HG03135 (cell line): ENCODE results near the gene EXOSC2.
"Not testable (repeated sequence)": the region's sequence is repeated elsewhere in the genome, so short reads cannot be mapped to it uniquely, and the experiment has no call there.

Experiments used
- ATAC-seq: cut with Tn5 transposase; IDR thresholded peaks from one replicate; pipeline ENCODE4 v1.9.1; 2021; ENCODE audit warnings: mild to moderate bottlenecking, moderate library complexity; ENCODE audit not compliant: unreplicated experiment

Gene EXOSC2

GRCh38 chr9:130667120-130667435 lies 26.5 kb upstream of the EXOSC2 start:
- ATAC-seq = no peak

- no peak for ATAC-seq
Observed at GRCh38 chr9:130668196-130668595, 25.4 kb upstream of the EXOSC2 start.

DNA sequence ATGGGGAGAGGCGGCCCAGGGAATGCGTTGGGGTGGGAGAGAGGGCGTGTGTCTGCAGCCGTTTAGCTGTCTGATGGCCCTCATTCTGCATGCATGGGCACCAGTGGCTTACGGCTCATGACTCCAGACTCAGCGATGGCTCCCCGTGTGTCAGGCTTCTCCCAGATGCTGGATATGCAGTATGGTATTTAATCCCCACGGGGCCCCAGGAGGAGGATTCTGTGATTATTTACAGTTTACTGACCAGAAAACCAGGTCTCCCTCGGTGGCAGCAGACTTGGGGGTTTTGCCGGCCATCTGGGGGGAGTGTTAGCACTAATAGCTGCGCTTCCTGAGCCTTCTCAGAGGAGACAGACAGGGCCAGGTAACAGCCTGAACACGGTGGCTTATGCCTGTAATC lies 24.9 kb upstream of the EXOSC2 start:
- no peak for ATAC-seq

DNA sequence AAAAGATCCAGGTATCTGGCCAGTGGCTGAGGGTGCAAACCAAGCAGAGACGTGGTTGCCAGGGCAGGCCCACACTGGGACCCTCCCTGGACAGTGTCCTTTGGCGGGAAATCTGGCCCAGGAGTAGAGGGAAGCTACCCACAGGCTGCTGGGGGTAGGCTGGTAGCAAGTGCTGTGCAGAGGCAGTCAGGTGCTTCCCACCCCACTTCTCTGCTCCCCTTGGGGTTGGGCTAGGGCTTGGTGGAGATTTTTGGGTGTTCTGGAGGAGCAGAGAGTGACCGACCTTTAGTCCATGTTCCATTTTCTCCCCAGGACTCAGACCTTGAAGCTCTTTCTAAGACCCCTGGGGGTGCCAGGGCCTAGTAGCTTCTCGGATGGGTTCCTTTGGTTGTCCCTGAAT lies 23.6 kb upstream of the EXOSC2 start:
- no peak for ATAC-seq

GRCh38 chr9:130670644-130671043 lies 22.9 kb upstream of the EXOSC2 start:
- ATAC-seq = no peak

DNA sequence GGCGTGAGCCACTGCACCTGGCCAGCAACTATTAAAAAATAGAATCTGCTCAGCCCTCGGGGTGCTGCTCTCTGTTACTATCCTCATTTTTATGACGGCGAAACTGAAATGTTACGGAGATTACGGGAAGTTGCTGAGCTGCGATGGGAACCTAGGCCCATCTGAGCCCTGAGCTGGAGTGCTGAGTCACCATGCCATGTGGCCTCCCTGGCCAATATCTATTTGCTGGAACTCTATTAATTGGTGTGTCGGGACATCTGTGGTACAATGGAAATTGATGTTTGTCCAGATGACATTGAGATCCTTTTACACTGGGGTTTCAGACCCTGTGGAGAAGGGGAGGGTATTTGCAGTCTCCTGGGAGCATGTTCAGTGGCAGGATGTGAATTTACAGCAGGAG lies 21.1 kb upstream of the EXOSC2 start:
- no peak for ATAC-seq

DNA sequence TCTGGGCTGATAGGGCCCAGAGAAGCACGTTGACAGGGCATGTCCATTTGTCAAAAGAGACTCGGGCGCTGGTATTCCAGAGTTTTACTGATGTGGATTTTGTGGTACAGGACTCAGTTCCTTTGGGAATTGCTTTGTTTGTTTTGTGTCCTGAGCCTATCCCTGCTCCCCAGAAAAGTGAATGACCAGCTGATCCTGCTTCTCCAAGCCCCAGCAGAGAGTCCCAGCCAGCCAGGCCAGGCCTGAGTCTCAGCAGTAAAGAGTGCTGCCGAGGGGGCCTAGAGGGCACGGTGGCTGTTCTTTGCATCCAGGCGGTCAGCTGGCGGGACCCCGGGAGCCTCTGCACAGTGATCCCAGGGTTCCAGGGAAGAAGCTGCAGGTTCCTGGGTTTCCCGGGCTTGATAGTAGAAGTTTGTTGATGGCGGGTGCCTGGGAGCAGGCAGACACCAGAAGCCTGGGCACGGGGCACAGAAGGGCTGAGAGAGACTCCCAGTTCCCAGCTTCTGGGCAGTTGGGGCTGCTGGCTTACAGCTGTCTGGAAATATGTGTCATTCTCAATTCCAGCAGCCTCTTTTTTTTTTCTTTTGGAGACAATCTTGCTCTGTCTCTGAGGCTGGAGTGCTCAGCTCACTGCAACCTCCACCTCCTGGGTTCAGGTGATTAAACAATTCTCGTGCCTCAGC lies 20.5 kb upstream of the EXOSC2 start:
- ATAC-seq = no peak

DNA sequence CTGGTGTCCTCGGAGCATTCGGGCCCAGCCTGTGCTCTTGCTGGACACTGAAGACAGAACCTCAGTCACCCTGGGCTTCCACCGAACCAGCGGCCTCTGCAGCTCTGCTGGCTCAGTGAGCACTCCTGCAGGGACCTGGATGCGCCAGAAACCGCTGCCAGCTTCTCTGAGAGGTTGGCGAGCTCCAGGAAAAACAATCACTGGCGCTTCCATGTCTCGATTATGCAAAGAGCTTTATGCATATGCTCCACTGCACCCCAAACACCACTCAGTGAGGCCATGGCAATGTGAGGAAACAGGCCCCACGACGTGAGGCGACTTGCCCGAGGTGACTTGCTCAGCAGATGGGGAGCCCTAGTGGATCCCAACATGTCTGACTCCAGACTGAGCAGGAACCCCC lies 18.2 kb upstream of the EXOSC2 start:
- no peak for ATAC-seq

- no peak for ATAC-seq
Observed at GRCh38 chr9:130677252-130677651, 16.3 kb upstream of the EXOSC2 start.

DNA sequence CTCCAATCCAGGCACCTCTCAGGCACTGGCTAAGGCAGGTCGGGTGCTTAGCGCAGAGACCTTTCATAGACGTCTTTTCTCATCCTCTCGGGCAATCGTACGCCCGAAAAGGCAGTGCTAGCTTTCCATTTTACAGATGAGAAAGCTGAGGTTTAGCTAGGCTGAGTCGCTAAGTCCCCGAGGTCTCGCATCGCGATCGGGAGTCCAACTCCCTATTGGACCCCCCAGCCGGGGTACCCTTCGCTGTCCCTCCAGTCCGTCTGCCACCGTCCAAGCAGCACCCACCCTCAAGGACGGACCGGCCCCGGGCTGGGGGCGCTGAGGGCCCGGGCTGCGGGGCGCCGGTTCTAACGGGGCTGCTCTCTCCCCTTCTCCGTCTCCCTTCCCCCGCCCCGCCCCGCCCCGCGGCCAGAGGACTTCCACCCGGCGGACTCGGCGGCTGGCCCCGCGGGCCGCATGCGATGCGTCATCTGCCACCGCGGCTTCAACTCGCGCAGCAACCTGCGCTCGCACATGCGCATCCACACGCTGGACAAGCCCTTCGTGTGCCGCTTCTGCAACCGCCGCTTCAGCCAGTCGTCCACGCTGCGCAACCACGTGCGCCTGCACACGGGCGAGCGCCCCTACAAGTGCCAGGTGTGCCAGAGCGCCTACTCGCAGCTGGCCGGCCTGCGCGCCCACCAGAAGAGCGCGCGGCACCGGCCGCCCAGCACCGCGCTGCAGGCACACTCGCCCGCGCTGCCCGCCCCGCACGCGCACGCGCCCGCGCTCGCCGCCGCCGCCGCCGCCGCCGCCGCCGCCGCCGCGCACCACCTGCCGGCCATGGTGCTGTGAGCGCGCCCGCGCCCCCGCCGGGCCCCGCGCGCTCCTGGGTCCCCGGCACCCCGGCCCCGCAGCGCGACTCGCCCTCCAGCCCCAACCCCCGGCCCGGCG lies 12.5 kb upstream of the EXOSC2 start:
- ATAC-seq = no peak

- no peak for ATAC-seq
Observed at GRCh38 chr9:130681769-130682420, 11.7 kb upstream of the EXOSC2 start.

DNA sequence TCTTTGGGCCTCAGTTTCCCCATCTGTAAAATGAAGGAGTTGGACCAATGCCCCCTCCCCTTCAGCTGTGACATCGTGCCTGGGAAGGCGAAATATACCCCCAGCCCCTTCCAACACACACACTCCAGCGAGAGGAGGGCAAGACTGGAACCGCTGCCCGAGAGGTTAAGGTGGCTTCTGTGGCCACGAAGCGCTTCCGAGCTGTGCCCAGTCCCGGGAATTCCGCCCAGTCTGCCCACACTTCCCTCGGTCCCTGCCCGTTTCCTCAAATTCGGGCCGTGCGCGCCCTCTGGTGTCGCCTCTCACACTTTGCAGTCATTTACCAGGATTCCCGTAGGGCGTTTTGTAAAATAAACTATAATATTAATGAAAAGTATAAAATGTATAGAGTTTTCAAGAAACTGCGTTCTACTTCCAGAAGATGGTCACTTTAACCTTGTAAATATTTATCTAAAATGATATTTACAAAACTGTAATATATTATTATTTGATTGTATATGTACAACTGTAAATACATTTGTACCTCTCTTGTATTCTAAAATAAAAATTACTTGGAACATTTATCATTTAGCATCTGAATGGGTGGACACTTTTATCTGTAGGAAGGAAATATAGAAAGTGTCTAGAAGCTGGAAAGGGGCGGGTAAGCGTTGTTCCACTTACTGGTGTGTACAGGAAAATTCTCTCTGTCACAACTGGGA lies 11.0 kb upstream of the EXOSC2 start:
- ATAC-seq = no peak

- no peak for ATAC-seq
Observed at GRCh38 chr9:130685104-130685503, 8.5 kb upstream of the EXOSC2 start.

- ATAC-seq = not testable (repeated sequence)
Observed at GRCh38 chr9:130685945-130686344, 7.6 kb upstream of the EXOSC2 start.

DNA sequence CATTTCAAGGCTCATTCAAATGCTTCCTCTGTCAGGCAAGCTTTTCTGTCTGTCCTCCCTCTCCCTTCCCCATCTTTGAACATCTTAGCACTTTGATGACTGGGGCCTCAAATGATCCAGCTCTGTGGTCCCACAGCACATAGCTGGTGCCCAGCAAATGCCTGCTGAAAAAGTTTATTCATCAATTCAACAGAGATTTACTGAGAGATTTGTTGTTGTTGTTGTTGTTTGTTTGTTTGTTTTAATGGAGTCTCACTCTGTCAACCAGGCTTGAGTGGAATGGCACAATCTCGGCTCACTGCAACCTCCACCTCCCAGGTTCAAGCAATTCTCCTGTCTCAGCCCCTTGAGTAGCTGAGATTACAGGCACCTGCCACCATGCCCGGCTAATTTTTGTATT lies 6.0 kb upstream of the EXOSC2 start:
- ATAC-seq = no peak

DNA sequence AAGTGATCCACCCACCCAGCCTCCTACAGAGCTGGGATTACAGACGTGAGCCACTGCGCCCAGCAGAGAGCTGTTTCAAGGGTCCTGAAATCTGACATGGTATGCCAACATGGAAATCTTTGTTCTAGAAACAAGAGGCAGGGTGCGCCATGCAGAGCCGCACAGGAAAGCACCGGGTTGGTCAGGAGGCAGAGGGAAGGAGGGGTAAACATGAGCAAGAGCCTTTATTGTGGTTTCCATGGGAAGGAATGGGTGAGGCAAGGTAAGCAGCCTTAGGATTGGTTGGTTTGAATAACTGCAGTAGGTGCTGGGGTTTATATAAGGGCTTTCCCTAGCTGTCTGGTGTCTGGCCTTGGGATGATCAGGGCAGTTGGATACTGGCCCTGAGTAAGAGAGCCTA lies 5.5 kb upstream of the EXOSC2 start:
- ATAC-seq = no peak

- ATAC-seq = no peak
Observed at GRCh38 chr9:130689572-130689936, 4.0 kb upstream of the EXOSC2 start.

DNA sequence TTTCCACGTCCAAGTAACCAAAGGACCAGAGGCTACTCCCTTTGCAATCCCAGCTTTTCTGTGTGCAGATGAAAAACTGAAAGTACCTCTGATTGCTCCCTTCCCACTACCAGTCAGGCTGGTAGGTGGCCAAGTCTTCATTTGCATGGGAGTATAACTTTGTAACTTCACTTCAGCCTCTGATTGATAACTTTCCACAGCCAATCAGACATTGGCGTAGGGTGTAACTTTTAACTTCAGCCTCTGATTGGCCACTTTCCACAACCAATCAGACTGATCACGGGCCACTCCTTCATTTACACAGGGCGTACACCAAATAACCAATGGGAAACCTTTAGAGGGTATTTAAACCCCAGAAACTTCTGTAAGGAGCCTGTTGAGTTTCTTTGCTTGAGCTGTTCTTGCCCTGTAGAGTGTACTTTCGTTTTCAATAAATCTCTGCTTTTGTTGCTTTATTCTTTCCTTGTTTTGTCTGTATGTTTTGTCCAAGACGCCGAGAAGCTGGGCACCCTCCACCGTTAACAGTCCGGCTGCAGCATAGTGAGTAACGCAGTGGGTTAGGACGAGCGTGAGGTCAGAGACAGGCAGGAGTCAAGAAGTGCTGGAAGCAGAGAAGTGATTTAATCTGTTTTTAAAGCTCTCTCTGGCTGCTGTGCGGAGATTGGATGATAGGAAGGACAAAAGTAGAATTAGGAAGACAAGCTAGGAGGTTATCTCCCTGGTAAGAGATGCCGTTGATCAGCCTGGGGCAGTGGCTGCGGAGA lies 3.5 kb upstream of the EXOSC2 start:
- ATAC-seq = no peak

- ATAC-seq = no peak
Observed at GRCh38 chr9:130692321-130692720, 1.3 kb upstream of the EXOSC2 start.

DNA sequence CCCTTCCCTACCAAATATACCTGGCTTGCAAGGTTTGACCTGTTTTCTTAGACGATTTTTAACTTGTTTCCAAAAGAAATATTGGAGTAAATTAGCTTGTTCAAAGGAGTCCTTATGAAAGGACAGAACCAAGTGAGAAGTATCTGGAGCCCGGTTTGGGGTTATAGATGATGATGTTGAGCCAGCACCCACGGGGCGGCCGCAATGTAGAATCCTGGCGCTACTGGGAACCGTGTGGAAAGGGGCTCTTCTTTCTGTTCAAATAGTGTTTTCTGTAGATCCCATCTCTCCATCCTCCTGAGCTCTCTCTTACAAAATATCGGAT lies 517 bp upstream of the EXOSC2 start:
- ATAC-seq = peak; percentile 5

- no peak for ATAC-seq
Observed at GRCh38 chr9:130694205-130694604, 625 bp downstream of the EXOSC2 start.
